CD14-positive monocyte (primary cell): ENCODE measurements around the gene TCEAL6. TPM values are rescaled to one million over a fixed set of nuclear protein-coding genes. Genes with fewer than 3 reads are reported as not detected.

Experiments
- DNase-seq, 3 donors: peaks; one replicate each; pipeline ENCODE4 v3.0.0-alpha.2; 2011 to 2022
- H2AFZ ChIP-seq: 2 replicates; pipeline ENCODE4 v1.6.0; 2012; ENCODE audit warnings: mild to moderate bottlenecking, low read depth, low read length, inconsistent platforms; ENCODE audit not compliant: insufficient read depth, poor library complexity, severe bottlenecking
- H3K27ac ChIP-seq, 2 donors: 1 replicate in 1 of 2; 2 replicates in 1 of 2; pipeline ENCODE4 v1.5.1; 2012 to 2013; ENCODE audit warnings: low read length in 2 of 2, control low read depth in 1 of 2, inconsistent platforms in 1 of 2, low read depth in 1 of 2, mild to moderate bottlenecking in 1 of 2
- H3K27me3 ChIP-seq, 2 donors: one replicate each; pipeline versions ENCODE4 v1.6.0 to v1.6.1; 2011 to 2013; ENCODE audit warnings: low read length in 2 of 2; ENCODE audit not compliant: control insufficient read depth in 2 of 2, insufficient read depth in 2 of 2
- H3K36me3 ChIP-seq, 2 donors: replicated peaks in 1 of 2; 1 replicate in 1 of 2; 2 replicates in 1 of 2; pipeline versions ENCODE4 v1.5.1 to v1.6.1; 2012 to 2013; ENCODE audit warnings: low read length in 2 of 2, control low read depth in 1 of 2, inconsistent platforms in 1 of 2, mild to moderate bottlenecking in 1 of 2; ENCODE audit not compliant: insufficient read depth in 2 of 2, control insufficient read depth in 1 of 2
- H3K4me1 ChIP-seq, 2 donors: 1 replicate in 1 of 2; 2 replicates in 1 of 2; pipeline versions ENCODE4 v1.5.1 to v1.6.1; 2012 to 2013; ENCODE audit warnings: low read length in 2 of 2, control low read depth in 1 of 2, inconsistent platforms in 1 of 2, mild to moderate bottlenecking in 1 of 2, moderate library complexity in 1 of 2; ENCODE audit not compliant: insufficient read depth in 2 of 2, control insufficient read depth in 1 of 2
- H3K4me2 ChIP-seq: replicated peaks from 2 replicates; pipeline ENCODE3; 2012; ENCODE audit warnings: low read length, moderate library complexity, mild to moderate bottlenecking; ENCODE audit not compliant: poor library complexity, severe bottlenecking; ENCODE audit errors: extremely low read depth
- H3K4me3 ChIP-seq, 3 experiments: fragments of 200-600 bp in 1 of 3; sonication (generic) in 1 of 3; replicated peaks in 1 of 3; 1 replicate in 2 of 3; 2 replicates in 1 of 3; pipeline ENCODE4 v1.5.1; 2011 to 2013; ENCODE audit warnings: low read length in 3 of 3, mild to moderate bottlenecking in 3 of 3, control low read depth in 2 of 3, low read depth in 2 of 3, inconsistent platforms in 1 of 3, moderate library complexity in 1 of 3
- H3K79me2 ChIP-seq: 2 replicates; pipeline ENCODE4 v1.6.0; 2012; ENCODE audit warnings: mild to moderate bottlenecking, control low read depth, inconsistent platforms, low read length, moderate library complexity; ENCODE audit not compliant: insufficient read depth
- H3K9ac ChIP-seq: 2 replicates; pipeline ENCODE4 v1.6.0; 2017; ENCODE audit warnings: low read length, mild to moderate bottlenecking; ENCODE audit not compliant: insufficient read depth, poor library complexity, severe bottlenecking
- H3K9me3 ChIP-seq, 2 donors: replicated peaks in 1 of 2; 1 replicate in 1 of 2; 2 replicates in 1 of 2; pipeline versions ENCODE4 v1.5.1 to v1.6.1; 2012 to 2013; ENCODE audit warnings: low read length in 2 of 2, control low read depth in 1 of 2; ENCODE audit not compliant: control insufficient read depth in 1 of 2, insufficient read depth in 1 of 2
- H4K20me1 ChIP-seq: 2 replicates; pipeline ENCODE4 v1.6.0; 2012; ENCODE audit warnings: mild to moderate bottlenecking, low read length, control low read depth, moderate library complexity; ENCODE audit not compliant: insufficient read depth
- H3K27ac Mint-ChIP-seq, 7 donors: one replicate each; pipeline ENCODE4 v1.8.0; 2020; ENCODE audit warnings: mild to moderate bottlenecking in 7 of 7, mixed read lengths in 7 of 7, moderate library complexity in 6 of 7, inconsistent platforms in 2 of 7
- H3K27me3 Mint-ChIP-seq, 3 donors: one replicate each; pipeline ENCODE4 v1.8.0; 2021 to 2022; ENCODE audit warnings: low read depth in 3 of 3, mild to moderate bottlenecking in 3 of 3, mixed read lengths in 3 of 3, moderate library complexity in 3 of 3, inconsistent platforms in 1 of 3
- H3K36me3 Mint-ChIP-seq, 2 donors: one replicate each; pipeline ENCODE4 v1.8.0; 2020; ENCODE audit warnings: mixed read lengths in 2 of 2, inconsistent platforms in 1 of 2, mild to moderate bottlenecking in 1 of 2
- H3K4me1 Mint-ChIP-seq: one replicate; pipeline ENCODE4 v1.8.0; 2020; ENCODE audit warnings: mild to moderate bottlenecking, mixed read lengths
- H3K4me3 Mint-ChIP-seq, 2 donors: one replicate each; pipeline ENCODE4 v1.8.0; 2020; ENCODE audit warnings: mild to moderate bottlenecking in 2 of 2, mixed read lengths in 2 of 2, moderate library complexity in 1 of 2
- H3K9me3 Mint-ChIP-seq, 7 donors: one replicate each; pipeline ENCODE4 v1.8.0; 2020 to 2022; ENCODE audit warnings: mixed read lengths in 7 of 7, mild to moderate bottlenecking in 6 of 7, moderate library complexity in 6 of 7, inconsistent platforms in 2 of 7
- WGBS: methylation state at CpG from one replicate; pipeline ENCODE4 v1.1.5; 2013; ENCODE audit warnings: missing lambda C conversion rate; ENCODE audit not compliant: insufficient coverage; 5-methylcytosine and 5-hydroxymethylcytosine counted together
- intact Hi-C, 2 donors: fragments of 100-400 bp; cut with micrococcal nuclease; formaldehyde crosslinking; loops; one replicate each; pipeline versions ENCODE4 v1.15.0 to v1.15.1; 2023
- polyA plus RNA-seq, 3 donors: library from polyadenylated mRNA; depleted of rRNA in 1 of 3; unstranded in 2 of 3; stranded (reverse) in 1 of 3; fragments of 300-500 nt in 2 of 3; fragments of >200 nt in 1 of 3; fragmentation: Illumina TruSeq in 2 of 3; gene quantifications; 1 replicate in 2 of 3; 2 replicates in 1 of 3; pipeline ENCODE4 v1.2.3, GENCODE V29; 2012 to 2021
- TF ChIP-seq, protein P1 (sequence below): fragments of 200-600 bp; IDR thresholded peaks from one replicate; pipeline ENCODE4 v1.8.0; 2022; ENCODE audit warnings: antibody characterized with exemption, mild to moderate bottlenecking

Gene TCEAL6
- polyA plus RNA-seq, 3 donors = not detected

DNA sequence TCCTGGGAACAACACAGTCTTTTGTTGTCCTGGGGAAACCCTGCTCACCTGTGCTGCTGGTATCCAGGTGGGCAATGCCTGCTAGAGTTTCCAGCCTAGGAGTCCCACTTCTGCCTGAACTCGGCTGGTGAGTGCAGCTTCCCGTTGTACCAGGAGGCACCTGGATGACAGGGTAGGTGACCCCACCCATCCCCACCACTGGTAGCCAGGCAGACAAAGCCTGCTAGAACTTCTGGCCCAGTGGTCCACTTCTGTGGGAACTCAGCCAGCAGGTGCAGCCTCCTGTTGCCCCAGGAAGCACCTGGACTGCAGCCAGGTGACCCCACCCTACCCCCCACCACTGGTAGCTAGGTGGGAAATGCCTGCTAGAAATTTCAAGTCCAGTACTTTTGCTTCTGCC, 26.5 kb downstream of the TCEAL6 start:
- no peaks in the 10 kb centered on the region for H4K20me1 ChIP-seq
- H3K4me3 ChIP-seq = no peak overlapping the region
- Mint-ChIP-seq H3K27ac (no peak overlapping the region), H3K27me3 (peaks cover 0 to 3% (median 0%) of the 10 kb centered on the region in 3 donors), H3K36me3 (no peaks in the 10 kb centered on the region), H3K4me3 (no peak overlapping the region), H3K4me1 (no peaks in the 10 kb centered on the region), H3K9me3 (peaks cover 0 to 10% (median 5%) of the 10 kb centered on the region in 7 donors)
- peaks cover 0 to 5% of the 10 kb centered on the region in 2 donors for H3K9me3 ChIP-seq
- TF ChIP-seq, protein P1, sequence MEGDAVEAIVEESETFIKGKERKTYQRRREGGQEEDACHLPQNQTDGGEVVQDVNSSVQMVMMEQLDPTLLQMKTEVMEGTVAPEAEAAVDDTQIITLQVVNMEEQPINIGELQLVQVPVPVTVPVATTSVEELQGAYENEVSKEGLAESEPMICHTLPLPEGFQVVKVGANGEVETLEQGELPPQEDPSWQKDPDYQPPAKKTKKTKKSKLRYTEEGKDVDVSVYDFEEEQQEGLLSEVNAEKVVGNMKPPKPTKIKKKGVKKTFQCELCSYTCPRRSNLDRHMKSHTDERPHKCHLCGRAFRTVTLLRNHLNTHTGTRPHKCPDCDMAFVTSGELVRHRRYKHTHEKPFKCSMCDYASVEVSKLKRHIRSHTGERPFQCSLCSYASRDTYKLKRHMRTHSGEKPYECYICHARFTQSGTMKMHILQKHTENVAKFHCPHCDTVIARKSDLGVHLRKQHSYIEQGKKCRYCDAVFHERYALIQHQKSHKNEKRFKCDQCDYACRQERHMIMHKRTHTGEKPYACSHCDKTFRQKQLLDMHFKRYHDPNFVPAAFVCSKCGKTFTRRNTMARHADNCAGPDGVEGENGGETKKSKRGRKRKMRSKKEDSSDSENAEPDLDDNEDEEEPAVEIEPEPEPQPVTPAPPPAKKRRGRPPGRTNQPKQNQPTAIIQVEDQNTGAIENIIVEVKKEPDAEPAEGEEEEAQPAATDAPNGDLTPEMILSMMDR = no peak
- DNase-seq = no peak
- H3K36me3 ChIP-seq = no peaks in the 10 kb centered on the region
- H3K79me2 ChIP-seq = no peaks in the 10 kb centered on the region
- H3K27me3 ChIP-seq = no peaks in the 10 kb centered on the region
- H2AFZ ChIP-seq = no peak overlapping the region
- no peak overlapping the region for H3K4me2 ChIP-seq
- no peak overlapping the region for H3K27ac ChIP-seq
- WGBS = no CpG with 5 or more reads among the region's 2 CpGs
- no peaks in the 10 kb centered on the region for H3K4me1 ChIP-seq
- intact Hi-C loops = no loop called here
- no peak overlapping the region for H3K9ac ChIP-seq

- Histone ChIP-seq H2AFZ (no peak overlapping the region), H3K9ac (no peak overlapping the region), H3K27me3 (no peaks in the 10 kb centered on the region), H3K4me2 (no peak overlapping the region), H3K36me3 (no peaks in the 10 kb centered on the region), H4K20me1 (no peaks in the 10 kb centered on the region), H3K9me3 (peaks cover 0 to 5% of the 10 kb centered on the region in 2 donors), H3K79me2 (no peaks in the 10 kb centered on the region), H3K27ac (no peak overlapping the region), H3K4me3 (no peak overlapping the region), H3K4me1 (no peaks in the 10 kb centered on the region)
- Mint-ChIP-seq H3K36me3 (no peaks in the 10 kb centered on the region), H3K4me1 (no peaks in the 10 kb centered on the region), H3K27me3 (peaks cover 0 to 3% (median 0%) of the 10 kb centered on the region in 3 donors), H3K27ac (no peak overlapping the region), H3K9me3 (peaks cover 0 to 11% (median 5%) of the 10 kb centered on the region in 7 donors), H3K4me3 (no peak overlapping the region)
- TF ChIP-seq, protein P1 = no peak
- no peak for DNase-seq
- intact Hi-C loops = no loop called here
- 92% methylated on average over 2 of the region's 4 CpGs for WGBS
Observed at GRCh38 chrX:102113367-102113766, 28.9 kb downstream of the TCEAL6 start.

Other genes with a start within 250 kb of the TCEAL6 start
- 10 to 100 TPM in 1 of 3 donors, under 1 TPM in 2; 0.56 to 10.5 (median 0.65) TPM for gene ZMAT1, start 210.5 kb downstream of the TCEAL6 start, polyA plus RNA-seq
- not detected for gene TCEAL2, start 16.8 kb downstream of the TCEAL6 start, polyA plus RNA-seq
- under 1 TPM in 1 of 3 donors, not detected in 2; 0.24 TPM for gene BEX5, start 13.5 kb upstream of the TCEAL6 start, polyA plus RNA-seq
- gene TCP11X1, start 72.8 kb upstream of the TCEAL6 start, polyA plus RNA-seq = not detected
- not detected for gene NXF2, start 104.7 kb upstream of the TCEAL6 start, polyA plus RNA-seq